ENCODE data around the gene TXNL4B. TPM values are rescaled to one million over a fixed set of nuclear protein-coding genes. Genes with fewer than 3 reads are reported as not detected.

TXNL4B gene
- total RNA-seq, 1 experiment from 2014 or later = 8.3 TPM

DNA sequence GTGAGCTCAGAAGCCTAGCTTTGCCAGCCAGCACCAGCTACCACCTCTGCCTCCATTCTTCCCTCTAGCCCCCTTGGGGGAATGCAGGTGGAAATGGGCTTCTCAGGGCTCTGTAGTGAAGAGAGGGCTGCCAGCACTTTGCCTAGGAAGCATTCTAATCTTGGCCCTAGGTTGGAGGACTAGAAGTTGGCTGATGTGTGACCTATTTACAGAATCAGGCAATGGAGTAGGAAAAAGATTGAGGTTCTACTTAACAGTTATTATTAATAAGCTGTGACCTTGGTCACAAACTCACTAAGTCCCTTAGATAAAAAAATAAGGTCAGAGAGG, 20.2 kb upstream of the TXNL4B start:
- Mint-ChIP-seq H3K9me3 (no peaks in the 10 kb centered on the region), H3K27me3 (ENCODE audit: low read depth) (no peaks in the 10 kb centered on the region), H3K36me3 (peaks cover 34% of the 10 kb centered on the region), H3K4me1 (no peaks in the 10 kb centered on the region), H3K4me3 (no peak overlapping the region), H3K27ac (no peak overlapping the region)
- DNase-seq (ENCODE audit: low spot score) (no peak), ATAC-seq (no peak)
- TF ChIP-seq NFE2L1 (CRISPR knock-in tag; IDR thresholded peaks at IDR 0.05) = no peak
- TF ChIP-seq ATF1 (CRISPR knock-in tag; IDR thresholded peaks at IDR 0.05) = no peak
- TF ChIP-seq, protein P1, sequence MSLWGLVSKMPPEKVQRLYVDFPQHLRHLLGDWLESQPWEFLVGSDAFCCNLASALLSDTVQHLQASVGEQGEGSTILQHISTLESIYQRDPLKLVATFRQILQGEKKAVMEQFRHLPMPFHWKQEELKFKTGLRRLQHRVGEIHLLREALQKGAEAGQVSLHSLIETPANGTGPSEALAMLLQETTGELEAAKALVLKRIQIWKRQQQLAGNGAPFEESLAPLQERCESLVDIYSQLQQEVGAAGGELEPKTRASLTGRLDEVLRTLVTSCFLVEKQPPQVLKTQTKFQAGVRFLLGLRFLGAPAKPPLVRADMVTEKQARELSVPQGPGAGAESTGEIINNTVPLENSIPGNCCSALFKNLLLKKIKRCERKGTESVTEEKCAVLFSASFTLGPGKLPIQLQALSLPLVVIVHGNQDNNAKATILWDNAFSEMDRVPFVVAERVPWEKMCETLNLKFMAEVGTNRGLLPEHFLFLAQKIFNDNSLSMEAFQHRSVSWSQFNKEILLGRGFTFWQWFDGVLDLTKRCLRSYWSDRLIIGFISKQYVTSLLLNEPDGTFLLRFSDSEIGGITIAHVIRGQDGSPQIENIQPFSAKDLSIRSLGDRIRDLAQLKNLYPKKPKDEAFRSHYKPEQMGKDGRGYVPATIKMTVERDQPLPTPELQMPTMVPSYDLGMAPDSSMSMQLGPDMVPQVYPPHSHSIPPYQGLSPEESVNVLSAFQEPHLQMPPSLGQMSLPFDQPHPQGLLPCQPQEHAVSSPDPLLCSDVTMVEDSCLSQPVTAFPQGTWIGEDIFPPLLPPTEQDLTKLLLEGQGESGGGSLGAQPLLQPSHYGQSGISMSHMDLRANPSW (CRISPR knock-in tag; conservative IDR thresholded peaks at IDR 0.05; ENCODE audit: low read depth) = no peak
- TF ChIP-seq, protein P2, sequence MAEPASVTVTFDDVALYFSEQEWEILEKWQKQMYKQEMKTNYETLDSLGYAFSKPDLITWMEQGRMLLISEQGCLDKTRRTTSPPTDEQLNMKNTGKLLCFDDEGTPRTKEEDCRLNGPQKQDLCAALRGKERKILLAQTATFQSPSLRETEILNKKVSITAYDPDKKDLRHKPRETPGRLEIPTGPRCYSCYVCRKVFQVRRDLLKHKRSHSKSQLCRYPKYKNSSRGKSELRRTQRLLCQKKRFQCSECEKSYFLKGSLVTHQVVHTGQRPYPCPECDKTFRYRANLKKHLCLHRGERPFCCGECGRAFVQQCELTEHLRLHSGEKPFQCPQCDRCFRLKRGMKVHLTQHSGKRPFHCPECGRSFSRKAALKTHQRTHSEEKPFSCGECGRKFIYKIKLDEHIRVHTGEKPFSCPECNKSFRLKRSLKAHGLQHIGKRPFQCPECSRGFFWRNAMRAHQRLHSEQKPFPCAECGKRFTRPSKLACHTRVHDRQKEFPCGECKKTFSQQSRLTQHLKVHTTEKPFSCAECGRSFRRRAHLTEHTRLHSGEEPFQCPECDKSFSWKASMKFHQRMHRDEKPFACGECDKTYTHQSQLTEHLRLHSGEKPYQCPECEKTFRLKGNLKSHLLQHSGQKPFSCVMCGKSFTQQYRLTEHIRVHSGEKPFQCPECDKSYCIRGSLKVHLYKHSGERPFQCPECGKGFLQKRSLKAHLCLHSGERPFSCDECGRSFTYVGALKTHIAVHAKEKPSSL (CRISPR knock-in tag; conservative IDR thresholded peaks at IDR 0.05) = no peak
- TF ChIP-seq GTF2I (CRISPR knock-in tag; conservative IDR thresholded peaks at IDR 0.05) = no peak
- no peak for TF ChIP-seq FOXK1 (CRISPR knock-in tag; IDR thresholded peaks at IDR 0.05)
- no peak for TF ChIP-seq NFATC4 (CRISPR knock-in tag; IDR thresholded peaks at IDR 0.05)
- ChIA-PET POLR2A (no interaction called here), CTCF (no interaction called here)

DNA sequence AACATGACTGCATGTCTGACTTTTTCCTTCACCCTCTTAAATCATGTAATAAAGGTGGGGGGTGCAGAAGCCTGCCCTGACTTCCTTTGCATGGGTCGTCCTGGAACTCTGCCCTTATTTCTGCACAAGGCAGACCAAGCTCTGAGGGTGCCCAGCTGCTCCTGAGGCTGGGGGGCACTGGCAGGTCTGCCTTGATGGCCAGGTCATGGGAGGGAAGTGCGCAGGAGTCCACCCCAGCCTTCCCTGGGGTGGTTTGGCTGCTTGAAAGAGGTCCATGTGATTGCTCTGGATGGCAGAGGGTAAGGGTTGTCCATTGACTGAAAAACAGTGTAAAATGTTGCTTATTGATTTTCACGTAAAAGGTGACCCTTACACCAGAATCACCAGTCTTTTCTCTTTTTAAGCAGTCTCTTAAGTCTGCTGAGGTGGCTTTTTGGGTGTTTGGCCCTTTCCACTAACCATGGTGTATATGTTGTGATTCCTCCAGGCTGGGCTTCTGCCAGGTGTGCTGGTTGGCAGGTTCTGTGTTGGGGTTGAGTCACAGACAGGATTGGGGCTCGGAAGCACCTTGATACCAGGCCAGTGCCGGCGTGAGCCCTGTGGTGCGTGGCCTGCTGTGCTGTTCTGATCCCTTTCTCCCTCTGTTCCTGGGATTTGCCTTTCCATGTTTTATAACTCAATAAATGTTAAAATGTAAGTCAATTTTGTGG, 19.6 kb upstream of the TXNL4B start:
- Mint-ChIP-seq H3K9me3 (no peaks in the 10 kb centered on the region), H3K27ac (no peak overlapping the region), H3K4me3 (no peak overlapping the region), H3K4me1 (no peaks in the 10 kb centered on the region), H3K36me3 (peaks cover 39% of the 10 kb centered on the region), H3K27me3 (ENCODE audit: low read depth) (no peaks in the 10 kb centered on the region)
- POLR2A ChIA-PET = no interaction called here
- TF ChIP-seq, protein P3, sequence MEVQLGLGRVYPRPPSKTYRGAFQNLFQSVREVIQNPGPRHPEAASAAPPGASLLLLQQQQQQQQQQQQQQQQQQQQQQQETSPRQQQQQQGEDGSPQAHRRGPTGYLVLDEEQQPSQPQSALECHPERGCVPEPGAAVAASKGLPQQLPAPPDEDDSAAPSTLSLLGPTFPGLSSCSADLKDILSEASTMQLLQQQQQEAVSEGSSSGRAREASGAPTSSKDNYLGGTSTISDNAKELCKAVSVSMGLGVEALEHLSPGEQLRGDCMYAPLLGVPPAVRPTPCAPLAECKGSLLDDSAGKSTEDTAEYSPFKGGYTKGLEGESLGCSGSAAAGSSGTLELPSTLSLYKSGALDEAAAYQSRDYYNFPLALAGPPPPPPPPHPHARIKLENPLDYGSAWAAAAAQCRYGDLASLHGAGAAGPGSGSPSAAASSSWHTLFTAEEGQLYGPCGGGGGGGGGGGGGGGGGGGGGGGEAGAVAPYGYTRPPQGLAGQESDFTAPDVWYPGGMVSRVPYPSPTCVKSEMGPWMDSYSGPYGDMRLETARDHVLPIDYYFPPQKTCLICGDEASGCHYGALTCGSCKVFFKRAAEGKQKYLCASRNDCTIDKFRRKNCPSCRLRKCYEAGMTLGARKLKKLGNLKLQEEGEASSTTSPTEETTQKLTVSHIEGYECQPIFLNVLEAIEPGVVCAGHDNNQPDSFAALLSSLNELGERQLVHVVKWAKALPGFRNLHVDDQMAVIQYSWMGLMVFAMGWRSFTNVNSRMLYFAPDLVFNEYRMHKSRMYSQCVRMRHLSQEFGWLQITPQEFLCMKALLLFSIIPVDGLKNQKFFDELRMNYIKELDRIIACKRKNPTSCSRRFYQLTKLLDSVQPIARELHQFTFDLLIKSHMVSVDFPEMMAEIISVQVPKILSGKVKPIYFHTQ (CRISPR knock-in tag; IDR thresholded peaks at IDR 0.05) = no peak
- no peak for TF ChIP-seq FOXJ3 (CRISPR knock-in tag; IDR thresholded peaks at IDR 0.05; ENCODE audit: borderline replicate concordance)
- no peak for TF ChIP-seq ESRRA (CRISPR knock-in tag; IDR thresholded peaks at IDR 0.05; ENCODE audit: borderline replicate concordance)
- TF ChIP-seq, protein P4, sequence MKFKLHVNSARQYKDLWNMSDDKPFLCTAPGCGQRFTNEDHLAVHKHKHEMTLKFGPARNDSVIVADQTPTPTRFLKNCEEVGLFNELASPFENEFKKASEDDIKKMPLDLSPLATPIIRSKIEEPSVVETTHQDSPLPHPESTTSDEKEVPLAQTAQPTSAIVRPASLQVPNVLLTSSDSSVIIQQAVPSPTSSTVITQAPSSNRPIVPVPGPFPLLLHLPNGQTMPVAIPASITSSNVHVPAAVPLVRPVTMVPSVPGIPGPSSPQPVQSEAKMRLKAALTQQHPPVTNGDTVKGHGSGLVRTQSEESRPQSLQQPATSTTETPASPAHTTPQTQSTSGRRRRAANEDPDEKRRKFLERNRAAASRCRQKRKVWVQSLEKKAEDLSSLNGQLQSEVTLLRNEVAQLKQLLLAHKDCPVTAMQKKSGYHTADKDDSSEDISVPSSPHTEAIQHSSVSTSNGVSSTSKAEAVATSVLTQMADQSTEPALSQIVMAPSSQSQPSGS (CRISPR knock-in tag; IDR thresholded peaks at IDR 0.05; ENCODE audit: borderline replicate concordance, low read depth) = no peak
- TF ChIP-seq, protein P5, sequence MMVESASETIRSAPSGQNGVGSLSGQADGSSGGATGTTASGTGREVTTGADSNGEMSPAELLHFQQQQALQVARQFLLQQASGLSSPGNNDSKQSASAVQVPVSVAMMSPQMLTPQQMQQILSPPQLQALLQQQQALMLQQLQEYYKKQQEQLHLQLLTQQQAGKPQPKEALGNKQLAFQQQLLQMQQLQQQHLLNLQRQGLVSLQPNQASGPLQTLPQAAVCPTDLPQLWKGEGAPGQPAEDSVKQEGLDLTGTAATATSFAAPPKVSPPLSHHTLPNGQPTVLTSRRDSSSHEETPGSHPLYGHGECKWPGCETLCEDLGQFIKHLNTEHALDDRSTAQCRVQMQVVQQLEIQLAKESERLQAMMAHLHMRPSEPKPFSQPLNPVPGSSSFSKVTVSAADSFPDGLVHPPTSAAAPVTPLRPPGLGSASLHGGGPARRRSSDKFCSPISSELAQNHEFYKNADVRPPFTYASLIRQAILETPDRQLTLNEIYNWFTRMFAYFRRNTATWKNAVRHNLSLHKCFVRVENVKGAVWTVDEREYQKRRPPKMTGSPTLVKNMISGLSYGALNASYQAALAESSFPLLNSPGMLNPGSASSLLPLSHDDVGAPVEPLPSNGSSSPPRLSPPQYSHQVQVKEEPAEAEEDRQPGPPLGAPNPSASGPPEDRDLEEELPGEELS (CRISPR knock-in tag; IDR thresholded peaks at IDR 0.05) = no peak
- TF ChIP-seq ZNF219 (CRISPR knock-in tag; IDR thresholded peaks at IDR 0.05; ENCODE audit: borderline replicate concordance) = no peak
- no peak for TF ChIP-seq CREM (CRISPR knock-in tag; IDR thresholded peaks at IDR 0.05)
- no peak for TF ChIP-seq HMGA2 (CRISPR knock-in tag; IDR thresholded peaks at IDR 0.05)
- TF ChIP-seq, protein P6, sequence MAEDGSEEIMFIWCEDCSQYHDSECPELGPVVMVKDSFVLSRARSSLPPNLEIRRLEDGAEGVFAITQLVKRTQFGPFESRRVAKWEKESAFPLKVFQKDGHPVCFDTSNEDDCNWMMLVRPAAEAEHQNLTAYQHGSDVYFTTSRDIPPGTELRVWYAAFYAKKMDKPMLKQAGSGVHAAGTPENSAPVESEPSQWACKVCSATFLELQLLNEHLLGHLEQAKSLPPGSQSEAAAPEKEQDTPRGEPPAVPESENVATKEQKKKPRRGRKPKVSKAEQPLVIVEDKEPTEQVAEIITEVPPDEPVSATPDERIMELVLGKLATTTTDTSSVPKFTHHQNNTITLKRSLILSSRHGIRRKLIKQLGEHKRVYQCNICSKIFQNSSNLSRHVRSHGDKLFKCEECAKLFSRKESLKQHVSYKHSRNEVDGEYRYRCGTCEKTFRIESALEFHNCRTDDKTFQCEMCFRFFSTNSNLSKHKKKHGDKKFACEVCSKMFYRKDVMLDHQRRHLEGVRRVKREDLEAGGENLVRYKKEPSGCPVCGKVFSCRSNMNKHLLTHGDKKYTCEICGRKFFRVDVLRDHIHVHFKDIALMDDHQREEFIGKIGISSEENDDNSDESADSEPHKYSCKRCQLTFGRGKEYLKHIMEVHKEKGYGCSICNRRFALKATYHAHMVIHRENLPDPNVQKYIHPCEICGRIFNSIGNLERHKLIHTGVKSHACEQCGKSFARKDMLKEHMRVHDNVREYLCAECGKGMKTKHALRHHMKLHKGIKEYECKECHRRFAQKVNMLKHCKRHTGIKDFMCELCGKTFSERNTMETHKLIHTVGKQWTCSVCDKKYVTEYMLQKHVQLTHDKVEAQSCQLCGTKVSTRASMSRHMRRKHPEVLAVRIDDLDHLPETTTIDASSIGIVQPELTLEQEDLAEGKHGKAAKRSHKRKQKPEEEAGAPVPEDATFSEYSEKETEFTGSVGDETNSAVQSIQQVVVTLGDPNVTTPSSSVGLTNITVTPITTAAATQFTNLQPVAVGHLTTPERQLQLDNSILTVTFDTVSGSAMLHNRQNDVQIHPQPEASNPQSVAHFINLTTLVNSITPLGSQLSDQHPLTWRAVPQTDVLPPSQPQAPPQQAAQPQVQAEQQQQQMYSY (CRISPR knock-in tag; IDR thresholded peaks at IDR 0.05) = no peak
- no peak for TF ChIP-seq SMAD3 (CRISPR knock-in tag; IDR thresholded peaks at IDR 0.05; ENCODE audit: borderline replicate concordance)
- no peak for TF ChIP-seq RORB (CRISPR knock-in tag; IDR thresholded peaks at IDR 0.05)
- ATAC-seq (no peak), DNase-seq (ENCODE audit: low spot score) (no peak)
- CTCF ChIA-PET = no interaction called here

Data from WTC11 (cell line).